IMR-90 (cell line): ENCODE measurements around the gene PIP5K1B. TPM values are rescaled to one million over a fixed set of nuclear protein-coding genes. Genes with fewer than 3 reads are reported as not detected.

ENCODE experiments used
- ATAC-seq: fragments of 200-7000 bp; cut with Tn5 transposase; 2 replicates; pipeline ENCODE4 v1.9.1; 2020; ENCODE audit warnings: low read depth, mild to moderate bottlenecking, moderate library complexity
- BruUV-seq: library from RNA; stranded (reverse); fragments of 400-500 nt; replicated peaks from 2 replicates; lab custom pipeline; 2021; lab: Mats Ljungman, UMichigan
- CTCF ChIA-PET: fragments of 300-600 bp; formaldehyde crosslinking; extraction: SDS; loops from one replicate; lab custom pipeline; 2021; ENCODE audit warnings: antibody characterized with exemption; lab: Yijun Ruan, JAX
- POLR2A ChIA-PET: fragments of 300-600 bp; sonication (Branson Sonifier 250); formaldehyde crosslinking; loops from one replicate; lab custom pipeline; 2022; ENCODE audit warnings: antibody characterized with exemption; ENCODE audit not compliant: unreplicated experiment; lab: Charles Lee
- DNase-seq: peaks from one replicate; pipeline ENCODE4 v3.0.0; 2013
- H2AFZ ChIP-seq: replicated peaks from 2 replicates; pipeline ENCODE3; 2013; ENCODE audit warnings: low read length, mild to moderate bottlenecking; ENCODE audit not compliant: poor library complexity
- H2AK5ac ChIP-seq: 2 replicates; pipeline ENCODE4 v1.6.1; 2013; ENCODE audit warnings: low read depth, low read length, inconsistent platforms
- H2AK9ac ChIP-seq: replicated peaks from 2 replicates; pipeline ENCODE3; 2013; ENCODE audit warnings: mild to moderate bottlenecking, low read depth, low read length, moderate library complexity; ENCODE audit not compliant: poor library complexity
- H2BK120ac ChIP-seq: 2 replicates; pipeline ENCODE4 v1.6.1; 2013; ENCODE audit warnings: low read depth, low read length, inconsistent platforms
- H2BK15ac ChIP-seq: 3 replicates; pipeline ENCODE4 v1.6.1; 2013; ENCODE audit warnings: low read depth, low read length, inconsistent platforms
- H2BK20ac ChIP-seq: 2 replicates; pipeline ENCODE4 v1.6.1; 2013; ENCODE audit warnings: low read depth, mild to moderate bottlenecking, inconsistent platforms, low read length, moderate library complexity
- H2BK5ac ChIP-seq: 2 replicates; pipeline ENCODE4 v1.6.1; 2013; ENCODE audit warnings: mild to moderate bottlenecking, low read depth, low read length, inconsistent platforms; ENCODE audit not compliant: poor library complexity, severe bottlenecking
- H3K14ac ChIP-seq: replicated peaks from 2 replicates; pipeline ENCODE4 v1.6.1; 2013; ENCODE audit warnings: low read depth, low read length, inconsistent platforms
- H3K18ac ChIP-seq: 2 replicates; pipeline ENCODE4 v1.6.1; 2013; ENCODE audit warnings: low read depth, low read length, control low read depth
- H3K23ac ChIP-seq: 2 replicates; pipeline ENCODE4 v1.6.1; 2013; ENCODE audit warnings: low read depth, low read length, inconsistent platforms
- H3K27ac ChIP-seq: 2 replicates; pipeline ENCODE4 v1.5.1; 2013; ENCODE audit warnings: mild to moderate bottlenecking, control low read depth, low read length; ENCODE audit not compliant: insufficient read depth
- H3K27me3 ChIP-seq: 2 replicates; pipeline ENCODE4 v1.6.1; 2013; ENCODE audit warnings: low read length; ENCODE audit not compliant: control insufficient read depth, insufficient read depth
- H3K36me3 ChIP-seq: 2 replicates; pipeline ENCODE4 v1.6.1; 2013; ENCODE audit warnings: low read length, mixed read lengths; ENCODE audit not compliant: control insufficient read depth, insufficient read depth
- H3K4ac ChIP-seq: 2 replicates; pipeline ENCODE4 v1.6.1; 2013; ENCODE audit warnings: low read depth, low read length, inconsistent platforms
- H3K4me1 ChIP-seq: 2 replicates; pipeline ENCODE4 v1.6.1; 2013; ENCODE audit warnings: low read length, mixed read lengths; ENCODE audit not compliant: control insufficient read depth, insufficient read depth
- H3K4me2 ChIP-seq: 2 replicates; pipeline ENCODE4 v1.6.1; 2013; ENCODE audit warnings: low read depth, mild to moderate bottlenecking, control low read depth, low read length, moderate library complexity
- H3K4me3 ChIP-seq: 2 replicates; pipeline ENCODE4 v1.5.1; 2013; ENCODE audit warnings: low read depth, mild to moderate bottlenecking, control low read depth, low read length, moderate library complexity; ENCODE audit not compliant: insufficient read depth
- H3K56ac ChIP-seq: 2 replicates; pipeline ENCODE4 v1.6.1; 2013; ENCODE audit warnings: low read length, inconsistent platforms; ENCODE audit not compliant: insufficient read depth; ENCODE audit errors: extremely low read depth
- H3K79me1 ChIP-seq, 2 experiments: 2 replicates each; pipeline ENCODE4 v1.6.1; 2013; ENCODE audit warnings: low read length in 2 of 2, inconsistent platforms in 1 of 2, low read depth in 1 of 2
- H3K9ac ChIP-seq: 2 replicates; pipeline ENCODE4 v1.6.1; 2013; ENCODE audit warnings: low read depth, low read length, control low read depth
- H3K9me1 ChIP-seq: 2 replicates; pipeline ENCODE4 v1.6.1; 2013; ENCODE audit warnings: low read length, inconsistent platforms; ENCODE audit not compliant: insufficient read depth
- H3K9me3 ChIP-seq: 2 replicates; pipeline ENCODE4 v1.6.1; 2013; ENCODE audit warnings: low read length; ENCODE audit not compliant: control insufficient read depth, insufficient read depth
- H4K20me1 ChIP-seq: 2 replicates; pipeline ENCODE4 v1.6.1; 2013; ENCODE audit warnings: low read length, inconsistent platforms; ENCODE audit not compliant: insufficient read depth
- H4K5ac ChIP-seq: 2 replicates; pipeline ENCODE4 v1.6.1; 2013; ENCODE audit warnings: mild to moderate bottlenecking, low read depth, low read length, control low read depth
- H4K8ac ChIP-seq, 2 experiments: 2 replicates each; pipeline ENCODE4 v1.6.1; 2013; ENCODE audit warnings: low read depth in 2 of 2, low read length in 2 of 2, control low read depth in 1 of 2, inconsistent platforms in 1 of 2
- H4K91ac ChIP-seq: 2 replicates; pipeline ENCODE4 v1.6.1; 2013; ENCODE audit warnings: low read depth, low read length, inconsistent platforms; ENCODE audit not compliant: insufficient read depth
- CHD1 ChIP-seq: IDR thresholded peaks from 2 replicates; pipeline ENCODE4 v1.6.1; 2012; ENCODE audit warnings: low read depth, low read length, improper control_type of control experiment
- MXI1 ChIP-seq: IDR thresholded peaks from 2 replicates; pipeline ENCODE4 v1.6.1; 2012; ENCODE audit warnings: low read depth, mild to moderate bottlenecking, low read length, moderate library complexity, borderline replicate concordance
- POLR2A ChIP-seq: IDR thresholded peaks from 2 replicates; pipeline ENCODE4 v1.6.1; 2012; ENCODE audit warnings: mild to moderate bottlenecking, low read depth, low read length
- RAD21 ChIP-seq: IDR thresholded peaks from 2 replicates; pipeline ENCODE4 v1.6.1; 2012; ENCODE audit warnings: low read length, improper control_type of control experiment
- RFX5 ChIP-seq: IDR thresholded peaks from 2 replicates; pipeline ENCODE4 v1.8.0; 2012; ENCODE audit warnings: low read depth, mild to moderate bottlenecking, low read length, moderate library complexity
- SMC3 ChIP-seq: fragments of 150-350 bp; IDR thresholded peaks from 2 replicates; pipeline ENCODE4 v1.6.1; 2016; ENCODE audit warnings: low read depth, mild to moderate bottlenecking, antibody characterized with exemption, low read length, moderate library complexity
- WGBS, 2 experiments: methylation state at CpG; one replicate each; pipeline versions ENCODE4 v1.1.5 to v1.1.7; 2013; ENCODE audit warnings: missing lambda C conversion rate in 2 of 2; ENCODE audit not compliant: insufficient read length in 1 of 2; ENCODE audit errors: extremely low coverage in 2 of 2; 5-methylcytosine and 5-hydroxymethylcytosine counted together
- dilution Hi-C: fragments of 300-500 bp; cut with HindIII; formaldehyde crosslinking; loops from one replicate; pipeline ENCODE4 v1.14.3; 2018; ENCODE audit warnings: low sequenced_read_pairs; ENCODE audit not compliant: unreplicated experiment
- in situ Hi-C: fragments of 300-500 bp; cut with MboI; formaldehyde crosslinking; loops from 3 replicates; pipeline ENCODE4 v1.14.3; 2019; ENCODE audit warnings: low sequenced_read_pairs, inconsistent platforms, mixed read lengths
- intact Hi-C: fragments of 100-400 bp; cut with micrococcal nuclease; formaldehyde crosslinking; loops from 2 replicates; pipeline ENCODE4 v1.10.0; 2022
- polyA plus RNA-seq, 3 experiments: library from polyadenylated mRNA; depleted of rRNA; stranded (reverse); fragments of >200 nt; gene quantifications; 2 replicates each; pipeline ENCODE4 v1.2.3, GENCODE V29; 2012; ENCODE audit warnings: low replicate concordance in 1 of 3
- total RNA-seq: library from RNA; depleted of rRNA; stranded (reverse); fragments of >200 nt; gene quantifications from 2 replicates; pipeline ENCODE4 v1.2.3, GENCODE V29; 2012
- TF ChIP-seq, protein P1 (sequence below): fragments of 150-350 bp; IDR thresholded peaks from 2 replicates; pipeline ENCODE4 v1.6.1; 2016; ENCODE audit warnings: low read depth, mild to moderate bottlenecking, low read length, moderate library complexity, borderline replicate concordance

The PIP5K1B gene
- total and polyA plus RNA-seq, 2 of the 4 experiments (the other 2 are of a cell fraction): not detected

DNA sequence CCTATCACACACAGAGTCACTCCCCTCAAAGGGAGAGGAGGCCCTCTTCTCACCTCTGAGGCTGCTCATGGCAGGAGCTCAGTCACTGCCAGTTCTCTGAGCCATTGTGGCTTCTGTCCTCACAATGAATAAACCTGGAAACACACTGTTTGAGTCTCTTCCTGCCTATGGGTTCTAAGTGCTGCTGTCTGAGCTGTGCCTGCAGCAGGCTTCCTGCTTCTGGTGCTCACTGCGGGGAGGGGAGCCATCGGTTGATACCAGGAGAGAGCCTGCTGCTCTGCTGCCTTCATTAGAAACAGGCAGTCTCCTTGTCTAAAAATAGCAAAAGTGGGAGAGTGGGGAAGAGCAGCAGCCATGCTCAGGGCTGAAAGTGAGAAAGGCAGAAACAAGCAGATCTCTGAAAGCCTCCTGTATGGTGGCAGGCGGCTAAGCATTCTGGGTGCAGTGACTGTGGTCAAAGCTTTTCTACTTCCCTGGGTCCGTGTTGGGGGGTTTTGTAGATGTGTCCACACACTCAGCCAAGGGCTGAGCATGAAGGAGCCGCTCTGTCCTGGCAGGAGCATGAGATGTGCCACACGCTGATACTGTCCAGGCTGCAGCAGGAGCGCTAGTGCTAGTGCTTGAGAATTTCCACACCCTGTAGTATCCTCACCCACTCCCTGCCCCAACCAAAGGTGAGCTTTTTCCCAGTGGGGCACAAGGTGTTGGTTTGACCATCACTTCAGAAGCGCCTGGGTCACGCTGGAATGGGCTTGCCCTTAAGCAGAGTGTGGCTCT is 274.7 kb downstream of the PIP5K1B start:
- no peak overlapping the region for H3K4ac ChIP-seq
- H3K4me2 ChIP-seq: no peak overlapping the region
- no peak for ATAC-seq
- H4K20me1 ChIP-seq: no peaks in the 10 kb centered on the region
- no peak overlapping the region for H4K8ac ChIP-seq
- in situ Hi-C loops (no loop called here), intact Hi-C loops (loop anchor here (2.0 kb wide), 1 partner anchor 19 kb away; no protein-coding TSS in a partner anchor), dilution Hi-C loops (no loop called here)
- H2BK5ac ChIP-seq: no peak overlapping the region
- no peak overlapping the region for H3K56ac ChIP-seq
- peaks cover 4% of the 10 kb centered on the region for H3K27me3 ChIP-seq
- H3K14ac ChIP-seq: no peak overlapping the region
- no peak overlapping the region for H2BK15ac ChIP-seq
- no peak overlapping the region for H3K27ac ChIP-seq
- H2AFZ ChIP-seq: no peak overlapping the region
- TF ChIP-seq, protein P1, sequence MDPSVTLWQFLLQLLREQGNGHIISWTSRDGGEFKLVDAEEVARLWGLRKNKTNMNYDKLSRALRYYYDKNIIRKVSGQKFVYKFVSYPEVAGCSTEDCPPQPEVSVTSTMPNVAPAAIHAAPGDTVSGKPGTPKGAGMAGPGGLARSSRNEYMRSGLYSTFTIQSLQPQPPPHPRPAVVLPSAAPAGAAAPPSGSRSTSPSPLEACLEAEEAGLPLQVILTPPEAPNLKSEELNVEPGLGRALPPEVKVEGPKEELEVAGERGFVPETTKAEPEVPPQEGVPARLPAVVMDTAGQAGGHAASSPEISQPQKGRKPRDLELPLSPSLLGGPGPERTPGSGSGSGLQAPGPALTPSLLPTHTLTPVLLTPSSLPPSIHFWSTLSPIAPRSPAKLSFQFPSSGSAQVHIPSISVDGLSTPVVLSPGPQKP: no peak
- no peak for TF ChIP-seq RFX5
- TF ChIP-seq MXI1: no peak
- TF ChIP-seq POLR2A: no peak
- no peak for TF ChIP-seq RAD21
- no peak for TF ChIP-seq CHD1
- TF ChIP-seq SMC3: no peak
- no peaks in the 10 kb centered on the region for H3K9me1 ChIP-seq
- POLR2A ChIA-PET: no interaction called here
- H3K18ac ChIP-seq: no peak overlapping the region
- H3K9ac ChIP-seq: no peak overlapping the region
- WGBS, 2 experiments: no CpG with 5 or more reads among the region's 9 CpGs
- no peak overlapping the region for H3K23ac ChIP-seq
- CTCF ChIA-PET: no interaction called here
- H4K91ac ChIP-seq: no peak overlapping the region
- no peaks in the 10 kb centered on the region for H3K4me1 ChIP-seq
- H2AK5ac ChIP-seq: no peak overlapping the region
- no TSS peak for BruUV-seq
- H3K36me3 ChIP-seq: no peaks in the 10 kb centered on the region
- H4K5ac ChIP-seq: no peak overlapping the region
- H3K4me3 ChIP-seq: no peak overlapping the region
- H3K9me3 ChIP-seq: no peaks in the 10 kb centered on the region
- no peak overlapping the region for H2BK20ac ChIP-seq
- H3K79me1 ChIP-seq: no peaks in the 10 kb centered on the region
- DNase-seq: no peak
- no peak overlapping the region for H2AK9ac ChIP-seq
- H2BK120ac ChIP-seq: no peak overlapping the region
